Tibial nerve (tissue), 3 donors: ENCODE data around the gene MCU.

Experiments used
- CTCF ChIP-seq, 5 experiments: fragments of 200-600 bp in 3 of 5; fragments of 450-650 bp in 2 of 5; sonication (generic) in 3 of 5; IDR thresholded peaks; one replicate each; pipeline ENCODE4 v1.5.1; 2016 to 2019; ENCODE audit warnings: antibody characterized with exemption in 5 of 5, mild to moderate bottlenecking in 3 of 5, moderate library complexity in 2 of 5
- POLR2A ChIP-seq, 2 donors: fragments of 450-650 bp; IDR thresholded peaks; one replicate each; pipeline ENCODE4 v1.6.1; 2017; ENCODE audit warnings: antibody characterized with exemption in 2 of 2, mild to moderate bottlenecking in 2 of 2, moderate library complexity in 2 of 2

GRCh38 chr10:72911758-72912157 is 219.8 kb downstream of the MCU start:
- TF ChIP-seq CTCF (IDR thresholded peaks at IDR 0.05) (no peak), POLR2A (IDR thresholded peaks at IDR 0.05) (no peak)
